SK-N-SH (cell line): ENCODE data around the gene SLC22A5.

ENCODE experiments used
- EZH2phosphoT487 ChIP-seq: fragments of 200-600 bp; sonication (generic); IDR thresholded peaks from 2 replicates; pipeline ENCODE4 v1.6.1; 2017; ENCODE audit warnings: low read depth, mixed run types, mild to moderate bottlenecking, antibody characterized with exemption, moderate library complexity, borderline replicate concordance
- TF ChIP-seq, protein P1 (sequence below): fragments of 200-600 bp; sonication (generic); IDR thresholded peaks from 2 replicates; pipeline ENCODE4 v1.6.1; 2017; ENCODE audit warnings: antibody characterized with exemption, mild to moderate bottlenecking, moderate library complexity

DNA sequence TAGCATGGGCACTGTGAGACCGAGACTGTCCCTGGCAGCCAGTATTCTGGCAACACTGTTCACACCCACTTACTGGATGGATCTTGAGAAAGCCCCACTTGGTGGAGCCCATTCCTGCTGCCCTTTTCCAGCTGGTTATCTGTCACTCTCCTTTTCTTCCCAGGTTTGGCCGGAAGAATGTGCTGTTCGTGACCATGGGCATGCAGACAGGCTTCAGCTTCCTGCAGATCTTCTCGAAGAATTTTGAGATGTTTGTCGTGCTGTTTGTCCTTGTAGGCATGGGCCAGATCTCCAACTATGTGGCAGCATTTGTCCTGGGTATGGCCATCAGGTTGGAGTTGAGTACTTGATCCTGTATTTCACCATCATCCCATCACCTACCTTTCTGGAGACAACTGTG, 14.5 kb downstream of the SLC22A5 start:
- TF ChIP-seq EZH2phosphoT487 = no peak
- TF ChIP-seq, protein P1, sequence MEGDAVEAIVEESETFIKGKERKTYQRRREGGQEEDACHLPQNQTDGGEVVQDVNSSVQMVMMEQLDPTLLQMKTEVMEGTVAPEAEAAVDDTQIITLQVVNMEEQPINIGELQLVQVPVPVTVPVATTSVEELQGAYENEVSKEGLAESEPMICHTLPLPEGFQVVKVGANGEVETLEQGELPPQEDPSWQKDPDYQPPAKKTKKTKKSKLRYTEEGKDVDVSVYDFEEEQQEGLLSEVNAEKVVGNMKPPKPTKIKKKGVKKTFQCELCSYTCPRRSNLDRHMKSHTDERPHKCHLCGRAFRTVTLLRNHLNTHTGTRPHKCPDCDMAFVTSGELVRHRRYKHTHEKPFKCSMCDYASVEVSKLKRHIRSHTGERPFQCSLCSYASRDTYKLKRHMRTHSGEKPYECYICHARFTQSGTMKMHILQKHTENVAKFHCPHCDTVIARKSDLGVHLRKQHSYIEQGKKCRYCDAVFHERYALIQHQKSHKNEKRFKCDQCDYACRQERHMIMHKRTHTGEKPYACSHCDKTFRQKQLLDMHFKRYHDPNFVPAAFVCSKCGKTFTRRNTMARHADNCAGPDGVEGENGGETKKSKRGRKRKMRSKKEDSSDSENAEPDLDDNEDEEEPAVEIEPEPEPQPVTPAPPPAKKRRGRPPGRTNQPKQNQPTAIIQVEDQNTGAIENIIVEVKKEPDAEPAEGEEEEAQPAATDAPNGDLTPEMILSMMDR = no peak
